ENCODE data around the gene POU6F2. TPM values are rescaled to one million over a fixed set of nuclear protein-coding genes. Genes with fewer than 3 reads are reported as not detected.

POU6F2 gene
- total RNA-seq, 1 donor from 2014 or later: not detected

GRCh38 chr7:39453743-39454355 lies 476.1 kb downstream of the POU6F2 start:
- peak; percentile 59 for DNase-seq (ENCODE audit: low read depth)
- TF ChIP-seq CTCF (IDR thresholded peaks at IDR 0.05; ENCODE audit: insufficient read depth, low read length, severe bottlenecking): peak; percentile 88
- FAIRE-seq: no peak

GRCh38 chr7:39458061-39458745 lies 480.5 kb downstream of the POU6F2 start:
- DNase-seq (ENCODE audit: low read depth) (no peak), FAIRE-seq (no peak)
- H3K36me3 ChIP-seq (ENCODE audit: control insufficient read depth, insufficient read depth, low read length): no peaks in the 10 kb centered on the region
- H3K27me3 ChIP-seq (ENCODE audit: control insufficient read depth, insufficient read depth, low read length): no peaks in the 10 kb centered on the region
- no peak for TF ChIP-seq CTCF (IDR thresholded peaks at IDR 0.05; ENCODE audit: insufficient read depth, low read length, severe bottlenecking)
- H3K4me3 ChIP-seq (ENCODE audit: low read depth, low read length): no peak overlapping the region

More at GRCh38 chr7:39453743-39454355, 476.1 kb downstream of the POU6F2 start:
- no peak overlapping the region for H3K4me3 ChIP-seq (ENCODE audit: low read depth, low read length)
- no peaks in the 10 kb centered on the region for H3K27me3 ChIP-seq (ENCODE audit: control insufficient read depth, insufficient read depth, low read length)
- no peaks in the 10 kb centered on the region for H3K36me3 ChIP-seq (ENCODE audit: control insufficient read depth, insufficient read depth, low read length)

- no peak for TF ChIP-seq CTCF (IDR thresholded peaks at IDR 0.05; ENCODE audit: insufficient read depth, low read length, severe bottlenecking)
- no peaks in the 10 kb centered on the region for H3K27me3 ChIP-seq (ENCODE audit: control insufficient read depth, insufficient read depth, low read length)
- H3K4me3 ChIP-seq (ENCODE audit: low read depth, low read length): no peak overlapping the region
- no peaks in the 10 kb centered on the region for H3K36me3 ChIP-seq (ENCODE audit: control insufficient read depth, insufficient read depth, low read length)
- FAIRE-seq: no peak
- DNase-seq (ENCODE audit: low read depth): no peak
Measured at GRCh38 chr7:39459636-39460035, 481.9 kb downstream of the POU6F2 start.

DNA sequence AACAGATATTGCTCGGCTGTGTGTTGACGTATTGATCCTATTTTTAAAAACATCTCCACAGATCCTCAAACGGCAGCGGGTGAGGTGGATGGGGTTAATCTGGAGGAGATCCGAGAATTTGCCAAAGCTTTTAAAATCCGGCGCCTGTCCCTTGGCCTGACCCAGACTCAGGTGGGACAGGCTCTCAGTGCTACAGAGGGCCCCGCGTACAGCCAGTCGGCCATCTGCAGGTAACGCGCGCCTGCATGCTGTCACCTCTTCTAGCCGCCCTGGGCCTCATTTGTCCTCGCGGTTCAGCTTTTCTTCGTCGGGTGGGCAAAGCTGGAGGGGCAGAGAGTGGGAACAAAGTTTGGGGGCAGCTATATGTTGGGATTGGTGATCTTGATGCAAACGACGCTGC lies 482.8 kb downstream of the POU6F2 start:
- Histone ChIP-seq H3K27me3 (ENCODE audit: control insufficient read depth, insufficient read depth, low read length) (no peaks in the 10 kb centered on the region), H3K4me3 (ENCODE audit: low read depth, low read length) (no peak overlapping the region), H3K36me3 (ENCODE audit: control insufficient read depth, insufficient read depth, low read length) (no peaks in the 10 kb centered on the region)
- DNase-seq (ENCODE audit: low read depth): no peak
- no peak for FAIRE-seq
- TF ChIP-seq CTCF (IDR thresholded peaks at IDR 0.05; ENCODE audit: insufficient read depth, low read length, severe bottlenecking): no peak

- FAIRE-seq: no peak
- no peak for TF ChIP-seq CTCF (IDR thresholded peaks at IDR 0.05; ENCODE audit: insufficient read depth, low read length, severe bottlenecking)
- no peaks in the 10 kb centered on the region for H3K36me3 ChIP-seq (ENCODE audit: control insufficient read depth, insufficient read depth, low read length)
- no peak overlapping the region for H3K4me3 ChIP-seq (ENCODE audit: low read depth, low read length)
- peak; percentile 13 for DNase-seq (ENCODE audit: low read depth)
- H3K27me3 ChIP-seq (ENCODE audit: control insufficient read depth, insufficient read depth, low read length): no peaks in the 10 kb centered on the region
Measured at GRCh38 chr7:39461263-39461820, 483.6 kb downstream of the POU6F2 start.

Data from bronchial epithelial cell (primary cell).